ENCODE measurements around the gene ZNF273. TPM values are rescaled to one million over a fixed set of nuclear protein-coding genes. Genes with fewer than 3 reads are reported as not detected.

The ZNF273 gene
- total and polyA plus RNA-seq, 2 experiments from 2014 or later = 2.1 to 4.8 TPM

GRCh38 chr7:64884085-64884912 is 18.8 kb upstream of the ZNF273 start:
- H3K9me2 ChIP-seq (ENCODE audit: insufficient read depth) = no peaks in the 10 kb centered on the region
- no peak overlapping the region for H3K4me3 ChIP-seq
- H3K27me3 ChIP-seq (replicated peaks; ENCODE audit: insufficient read depth) = no peaks in the 10 kb centered on the region
- H4K20me1 ChIP-seq (ENCODE audit: insufficient read depth) = no peaks in the 10 kb centered on the region
- no peak for DNase-seq
- no peak overlapping the region for H3K9ac ChIP-seq
- no peaks in the 10 kb centered on the region for H3K79me2 ChIP-seq (ENCODE audit: insufficient read depth)
- H3K9me3 ChIP-seq (ENCODE audit: low read depth) = no peaks in the 10 kb centered on the region
- H3K36me3 ChIP-seq (ENCODE audit: low read depth) = no peaks in the 10 kb centered on the region
- TF ChIP-seq EZH2 (IDR thresholded peaks at IDR 0.05; ENCODE audit: insufficient read depth, poor library complexity, severe bottlenecking) (no peak), EZH2phosphoT487 (IDR thresholded peaks at IDR 0.05; ENCODE audit: insufficient read depth, low read depth) (no peak)
- no peaks in the 10 kb centered on the region for H3F3A ChIP-seq (ENCODE audit: insufficient read depth)
- H3K4me1 ChIP-seq (ENCODE audit: insufficient read depth) = no peaks in the 10 kb centered on the region
- WGBS, 2 experiments (ENCODE audit: low coverage in 1 of 2, low lambda C conversion rate in 2 of 2, missing lambda C conversion rate in 2 of 2) = 86 to 87% methylated on average over 22 of the region's 22 CpGs
- no peak overlapping the region for H3K27ac ChIP-seq
- in situ Hi-C loops (cut with MboI) = no loop called here
- H2AFZ ChIP-seq = no peak overlapping the region
- H3K4me2 ChIP-seq (ENCODE audit: unreplicated experiment) = no peak overlapping the region

GRCh38 chr7:64884913-64885370 is 18.1 kb upstream of the ZNF273 start:
- no peaks in the 10 kb centered on the region for H4K20me1 ChIP-seq (ENCODE audit: insufficient read depth)
- H3K4me3 ChIP-seq = no peak overlapping the region
- TF ChIP-seq EZH2 (IDR thresholded peaks at IDR 0.05; ENCODE audit: insufficient read depth, poor library complexity, severe bottlenecking) = no peak
- TF ChIP-seq EZH2phosphoT487 (IDR thresholded peaks at IDR 0.05; ENCODE audit: insufficient read depth, low read depth) = no peak
- no peak overlapping the region for H2AFZ ChIP-seq
- in situ Hi-C loops (cut with MboI) = no loop called here
- DNase-seq = no peak
- H3K79me2 ChIP-seq (ENCODE audit: insufficient read depth) = no peaks in the 10 kb centered on the region
- no peaks in the 10 kb centered on the region for H3F3A ChIP-seq (ENCODE audit: insufficient read depth)
- H3K4me1 ChIP-seq (ENCODE audit: insufficient read depth) = no peaks in the 10 kb centered on the region
- H3K27ac ChIP-seq = no peak overlapping the region
- WGBS, 2 experiments (ENCODE audit: low coverage in 1 of 2, low lambda C conversion rate in 2 of 2, missing lambda C conversion rate in 2 of 2) = 84 to 89% methylated on average over 19 of the region's 19 CpGs
- H3K36me3 ChIP-seq (ENCODE audit: low read depth) = no peaks in the 10 kb centered on the region
- H3K27me3 ChIP-seq (replicated peaks; ENCODE audit: insufficient read depth) = no peaks in the 10 kb centered on the region
- no peak overlapping the region for H3K9ac ChIP-seq
- no peaks in the 10 kb centered on the region for H3K9me2 ChIP-seq (ENCODE audit: insufficient read depth)
- H3K4me2 ChIP-seq (ENCODE audit: unreplicated experiment) = no peak overlapping the region
- H3K9me3 ChIP-seq (ENCODE audit: low read depth) = no peaks in the 10 kb centered on the region

- Histone ChIP-seq H3F3A (ENCODE audit: insufficient read depth) (no peaks in the 10 kb centered on the region), H3K27me3 (replicated peaks; ENCODE audit: insufficient read depth) (no peaks in the 10 kb centered on the region), H3K4me2 (ENCODE audit: unreplicated experiment) (no peak overlapping the region), H3K9me2 (ENCODE audit: insufficient read depth) (no peaks in the 10 kb centered on the region), H3K4me3 (no peak overlapping the region), H3K27ac (no peak overlapping the region), H2AFZ (no peak overlapping the region), H4K20me1 (ENCODE audit: insufficient read depth) (no peaks in the 10 kb centered on the region), H3K9ac (no peak overlapping the region), H3K36me3 (ENCODE audit: low read depth) (no peaks in the 10 kb centered on the region), H3K79me2 (ENCODE audit: insufficient read depth) (no peaks in the 10 kb centered on the region), H3K4me1 (ENCODE audit: insufficient read depth) (no peaks in the 10 kb centered on the region), H3K9me3 (ENCODE audit: low read depth) (no peaks in the 10 kb centered on the region)
- TF ChIP-seq EZH2phosphoT487 (IDR thresholded peaks at IDR 0.05; ENCODE audit: insufficient read depth, low read depth) = no peak
- TF ChIP-seq EZH2 (IDR thresholded peaks at IDR 0.05; ENCODE audit: insufficient read depth, poor library complexity, severe bottlenecking) = no peak
- DNase-seq = no peak
- 94 to 97% methylated on average over 5 of the region's 5 CpGs for WGBS, 2 experiments (ENCODE audit: low coverage in 1 of 2, low lambda C conversion rate in 2 of 2, missing lambda C conversion rate in 2 of 2)
- in situ Hi-C loops (cut with MboI) = no loop called here
Measured at GRCh38 chr7:64885520-64886240, 17.4 kb upstream of the ZNF273 start.

GRCh38 chr7:64886956-64887545 is 16.0 kb upstream of the ZNF273 start:
- no peaks in the 10 kb centered on the region for H3K27me3 ChIP-seq (replicated peaks; ENCODE audit: insufficient read depth)
- WGBS, 2 experiments (ENCODE audit: low coverage in 1 of 2, low lambda C conversion rate in 2 of 2, missing lambda C conversion rate in 2 of 2) = 63 to 70% methylated on average over 4 of the region's 4 CpGs
- no peak for DNase-seq
- H3K9me3 ChIP-seq (ENCODE audit: low read depth) = no peaks in the 10 kb centered on the region
- TF ChIP-seq EZH2 (IDR thresholded peaks at IDR 0.05; ENCODE audit: insufficient read depth, poor library complexity, severe bottlenecking) (no peak), EZH2phosphoT487 (IDR thresholded peaks at IDR 0.05; ENCODE audit: insufficient read depth, low read depth) (no peak)
- no peak overlapping the region for H2AFZ ChIP-seq
- no peaks in the 10 kb centered on the region for H4K20me1 ChIP-seq (ENCODE audit: insufficient read depth)
- peaks cover 11% of the 10 kb centered on the region for H3K4me1 ChIP-seq (ENCODE audit: insufficient read depth)
- no peak overlapping the region for H3K27ac ChIP-seq
- H3K4me2 ChIP-seq (ENCODE audit: unreplicated experiment) = no peak overlapping the region
- 0 out of 2 replicates have a peak, but pooled peaks cover 5% of the 10 kb centered on the region for H3F3A ChIP-seq (ENCODE audit: insufficient read depth)
- H3K79me2 ChIP-seq (ENCODE audit: insufficient read depth) = no peaks in the 10 kb centered on the region
- no peaks in the 10 kb centered on the region for H3K9me2 ChIP-seq (ENCODE audit: insufficient read depth)
- no peaks in the 10 kb centered on the region for H3K36me3 ChIP-seq (ENCODE audit: low read depth)
- in situ Hi-C loops (cut with MboI) = no loop called here
- no peak overlapping the region for H3K9ac ChIP-seq
- no peak overlapping the region for H3K4me3 ChIP-seq
